GM19395 (cell line): Measurements from ENCODE around the gene NTPCR.
"Not testable (repeated sequence)": the region's sequence is repeated elsewhere in the genome, so short reads cannot be mapped to it uniquely, and the experiment has no call there.

Experiments
- ATAC-seq: cut with Tn5 transposase; IDR thresholded peaks from one replicate; pipeline ENCODE4 v1.9.1; 2021; ENCODE audit warnings: mild to moderate bottlenecking, moderate library complexity; ENCODE audit not compliant: unreplicated experiment

NTPCR gene

DNA sequence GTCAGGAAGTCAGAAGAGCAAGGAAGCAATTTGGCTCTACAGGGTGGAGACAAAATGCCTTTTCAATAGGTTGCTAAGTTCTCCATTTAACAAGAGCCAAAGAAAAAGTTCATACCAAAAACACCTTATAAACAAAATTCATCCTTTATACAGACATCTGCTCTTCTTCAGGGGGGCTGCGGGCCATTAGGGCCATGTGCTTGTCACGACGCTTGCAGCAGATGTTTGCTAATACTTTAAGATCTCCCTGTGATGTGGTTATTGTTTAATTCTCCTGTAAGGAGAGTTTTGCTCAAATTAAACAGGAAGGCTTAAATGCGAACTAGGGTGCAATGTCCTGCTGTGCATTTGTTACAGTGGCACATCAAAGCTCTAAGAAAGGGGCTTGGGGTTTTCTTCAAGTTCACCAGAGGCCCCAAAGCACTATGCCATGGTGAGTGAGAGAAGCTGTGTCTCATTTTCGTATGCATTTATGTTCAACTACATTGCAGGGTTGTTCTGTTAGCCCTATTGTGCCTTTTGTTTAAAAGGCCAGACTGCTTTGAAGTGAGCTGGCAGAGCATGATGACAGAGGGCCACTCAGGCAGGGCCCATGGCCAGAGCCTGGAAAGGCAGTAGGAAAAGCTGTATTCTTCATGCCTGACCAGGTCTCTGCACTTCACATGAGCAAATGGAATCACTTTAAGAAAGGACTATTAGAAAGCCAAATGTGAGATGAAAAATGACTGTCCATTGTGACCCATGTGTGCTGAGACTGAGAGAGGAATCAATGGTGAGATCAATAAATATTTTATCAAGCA lies 24.8 kb upstream of the NTPCR start:
- no peak for ATAC-seq

DNA sequence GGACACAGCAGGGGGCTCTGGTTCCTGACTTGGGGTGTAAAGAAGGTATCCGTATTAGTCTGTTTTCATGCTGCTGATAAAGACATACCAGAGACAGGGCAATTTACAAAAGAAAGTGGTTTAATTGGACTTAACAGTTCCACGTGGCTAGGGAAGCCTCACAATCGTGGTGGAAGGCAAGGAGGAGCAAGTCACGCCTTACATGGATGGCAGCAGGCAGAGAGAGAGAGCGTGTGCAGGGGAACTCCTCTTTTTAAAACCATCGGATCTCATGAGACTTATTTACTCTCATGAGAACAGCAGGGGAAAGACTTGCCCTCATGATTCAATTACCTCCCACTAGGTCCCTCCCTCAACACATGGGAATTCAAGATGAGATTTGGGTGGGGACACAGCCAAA lies 23.2 kb upstream of the NTPCR start:
- ATAC-seq = not testable (repeated sequence)

DNA sequence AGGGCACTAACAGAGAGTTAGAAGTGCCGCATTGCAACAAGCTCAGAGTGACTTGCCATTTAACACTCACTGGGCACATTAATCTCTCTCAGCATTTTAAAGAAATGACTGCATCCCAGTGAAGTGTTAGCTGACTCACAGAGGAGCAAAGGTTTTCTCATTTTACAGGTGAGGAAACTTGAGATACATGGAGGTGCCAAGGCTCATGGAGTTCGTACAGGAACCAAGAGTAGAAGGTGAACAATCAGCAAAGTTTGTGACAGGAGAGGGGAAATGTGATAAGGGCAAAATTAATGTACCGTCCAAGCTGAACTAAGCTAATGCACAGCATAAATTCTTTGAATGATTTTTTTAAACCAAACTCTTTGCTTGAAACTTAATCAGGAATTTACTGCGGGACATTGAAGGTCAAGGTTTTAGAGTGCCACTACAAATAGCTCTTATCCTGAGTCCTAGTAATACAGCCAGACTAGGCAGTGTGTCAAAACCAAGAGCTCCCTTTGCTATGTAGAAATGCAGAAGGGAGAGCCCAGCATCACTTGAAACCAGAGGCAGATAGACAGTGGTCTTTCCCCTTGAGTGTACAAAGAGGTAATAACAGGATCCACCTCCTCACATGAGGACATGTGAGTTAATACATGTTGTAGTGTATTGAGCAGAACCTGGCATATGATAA lies 22.4 kb upstream of the NTPCR start:
- ATAC-seq = no peak

DNA sequence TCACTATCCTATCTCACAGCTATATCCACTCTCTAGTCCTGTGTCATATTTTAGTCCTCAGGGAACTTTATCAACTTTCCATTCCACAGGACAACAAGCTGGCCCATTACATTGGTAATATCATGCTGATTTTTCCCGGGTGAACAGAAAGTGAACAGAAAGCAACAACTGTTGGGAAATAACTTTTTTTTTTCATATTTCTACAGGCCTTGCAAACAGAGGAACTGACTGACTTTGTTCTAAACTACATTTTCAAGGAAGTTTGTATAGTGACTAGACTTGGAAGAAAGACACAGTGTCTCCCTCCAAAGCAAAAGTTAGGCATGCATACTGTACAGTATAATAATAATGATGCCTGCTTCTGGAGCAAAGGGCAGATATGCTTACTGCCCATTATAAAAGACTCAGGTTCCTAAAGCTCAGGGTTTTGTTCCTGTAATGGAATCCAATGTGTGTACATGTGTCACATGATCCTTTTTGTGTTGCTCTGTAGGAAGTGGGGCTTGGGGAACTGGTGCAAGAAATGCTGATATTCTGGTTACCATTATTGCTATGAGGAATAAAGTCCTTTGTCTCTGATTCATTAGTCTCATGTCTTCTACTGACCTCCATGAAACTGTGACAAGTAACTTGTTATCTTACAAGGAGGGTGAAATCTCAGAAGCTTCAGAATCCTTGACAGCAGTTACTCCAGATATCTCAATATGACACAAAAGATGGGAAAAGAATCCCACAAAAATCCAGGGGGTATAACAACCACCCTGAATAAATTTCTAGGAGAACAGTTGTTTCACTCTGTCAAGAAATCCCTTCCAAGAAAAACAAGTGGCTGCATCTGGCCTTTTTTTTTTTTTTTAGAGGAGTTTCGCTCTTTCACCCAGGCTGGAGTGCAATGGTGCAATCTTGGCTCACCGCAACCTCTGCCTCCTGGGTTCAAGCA lies 17.7 kb upstream of the NTPCR start:
- ATAC-seq = no peak

DNA sequence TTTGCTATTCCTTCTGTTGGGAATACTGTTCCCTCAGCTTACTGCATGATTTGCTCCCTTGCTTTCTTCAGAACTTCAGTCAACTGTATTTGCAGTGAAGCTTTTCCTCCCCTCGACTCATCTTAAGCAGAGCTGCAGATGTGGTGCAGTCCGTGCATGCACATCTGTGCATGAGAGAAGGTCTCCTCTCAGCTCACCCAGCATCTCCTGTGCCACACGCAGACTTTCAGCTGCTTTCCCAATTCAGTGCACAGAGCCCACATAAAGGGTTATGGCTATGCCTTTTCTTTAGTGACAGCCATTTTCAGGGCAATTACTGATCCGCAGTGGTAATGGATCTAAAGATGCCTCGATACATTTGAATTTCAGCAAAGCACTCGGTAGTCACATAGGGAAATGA lies 13.5 kb upstream of the NTPCR start:
- ATAC-seq = no peak

DNA sequence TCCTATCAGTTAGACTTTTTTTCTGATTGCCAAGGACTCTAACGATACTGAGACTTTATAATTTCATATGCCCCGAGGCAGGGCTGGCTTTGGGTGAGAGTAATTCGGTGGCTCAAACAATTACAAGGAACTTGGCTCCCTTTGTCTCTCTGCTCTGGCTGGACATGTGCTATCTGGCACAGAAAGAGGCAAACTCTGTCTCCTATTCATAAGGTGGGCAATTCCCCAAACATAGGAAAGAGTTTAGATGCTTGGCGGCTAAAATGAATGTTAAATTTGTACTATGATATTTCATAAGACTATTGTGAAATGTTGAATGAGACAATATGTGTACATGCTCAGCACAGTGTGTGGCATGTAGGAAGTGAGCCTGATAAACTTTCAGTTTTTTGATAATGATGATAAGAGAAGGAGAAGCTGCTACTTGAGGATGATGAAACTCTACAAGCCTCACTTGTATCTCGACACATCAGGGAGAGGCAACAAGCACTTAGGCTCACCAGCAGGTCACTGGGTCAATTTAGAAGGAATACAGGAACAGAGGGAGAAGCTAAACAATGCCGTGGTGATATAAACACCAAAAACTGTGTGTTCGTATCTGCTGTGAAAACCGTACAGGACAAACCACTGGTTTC lies 12.6 kb upstream of the NTPCR start:
- ATAC-seq = no peak

DNA sequence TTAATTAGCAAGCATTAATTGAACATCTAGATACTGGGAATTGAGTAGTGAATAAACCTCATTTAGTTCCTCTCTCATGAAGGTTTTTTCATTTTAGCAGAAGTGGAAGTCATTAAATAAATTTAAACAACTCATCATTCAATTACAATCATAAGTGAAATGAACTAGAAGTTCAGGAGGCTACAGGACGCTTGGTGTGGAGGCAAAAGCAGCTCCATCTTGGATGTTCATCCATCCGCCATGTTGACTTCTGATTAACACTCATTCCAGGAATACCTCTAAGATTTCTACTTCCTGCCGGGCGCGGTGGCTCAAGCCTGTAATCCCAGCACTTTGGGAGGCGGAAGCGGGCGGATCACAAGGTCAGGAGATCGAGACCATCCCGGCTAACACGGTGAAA lies 11.5 kb upstream of the NTPCR start:
- no peak for ATAC-seq

DNA sequence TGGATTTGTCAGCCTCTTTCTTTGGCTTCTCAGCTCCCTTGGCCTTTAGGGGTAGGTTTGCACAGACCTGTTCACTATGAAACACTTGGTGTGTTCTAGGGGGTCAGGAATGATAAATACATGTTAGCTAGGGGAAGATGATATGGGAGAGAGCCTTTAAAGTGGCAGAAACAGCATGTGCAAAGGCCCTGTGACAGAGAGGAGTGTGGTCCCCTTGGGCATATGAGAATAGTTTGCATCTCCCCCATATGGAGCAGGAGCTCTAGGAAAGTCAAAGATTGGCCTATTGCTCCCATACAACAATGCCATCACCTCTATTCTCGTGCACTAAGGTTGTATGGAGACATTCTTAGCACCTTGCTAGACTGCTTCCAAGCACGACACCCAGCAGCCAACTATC lies 10.7 kb upstream of the NTPCR start:
- ATAC-seq = no peak

DNA sequence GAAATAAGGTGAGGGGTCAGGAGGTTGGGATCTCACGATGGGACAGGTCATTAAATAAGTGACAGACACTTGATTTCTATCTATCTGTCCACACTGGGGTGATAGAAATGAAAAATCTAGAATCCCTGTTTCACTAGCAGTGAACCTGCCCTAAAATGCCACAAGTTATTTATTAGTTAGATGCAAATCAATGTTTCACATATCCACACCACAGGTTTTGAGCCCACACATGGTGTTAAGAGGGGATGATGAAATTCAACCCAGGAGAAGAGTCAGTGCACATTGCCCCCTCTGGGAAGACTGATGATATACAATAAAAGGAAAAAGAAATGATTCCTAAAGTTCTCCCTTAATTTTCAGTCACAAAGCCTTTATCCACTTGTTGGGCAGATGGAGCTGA lies 10.1 kb upstream of the NTPCR start:
- peak; percentile 70 for ATAC-seq

DNA sequence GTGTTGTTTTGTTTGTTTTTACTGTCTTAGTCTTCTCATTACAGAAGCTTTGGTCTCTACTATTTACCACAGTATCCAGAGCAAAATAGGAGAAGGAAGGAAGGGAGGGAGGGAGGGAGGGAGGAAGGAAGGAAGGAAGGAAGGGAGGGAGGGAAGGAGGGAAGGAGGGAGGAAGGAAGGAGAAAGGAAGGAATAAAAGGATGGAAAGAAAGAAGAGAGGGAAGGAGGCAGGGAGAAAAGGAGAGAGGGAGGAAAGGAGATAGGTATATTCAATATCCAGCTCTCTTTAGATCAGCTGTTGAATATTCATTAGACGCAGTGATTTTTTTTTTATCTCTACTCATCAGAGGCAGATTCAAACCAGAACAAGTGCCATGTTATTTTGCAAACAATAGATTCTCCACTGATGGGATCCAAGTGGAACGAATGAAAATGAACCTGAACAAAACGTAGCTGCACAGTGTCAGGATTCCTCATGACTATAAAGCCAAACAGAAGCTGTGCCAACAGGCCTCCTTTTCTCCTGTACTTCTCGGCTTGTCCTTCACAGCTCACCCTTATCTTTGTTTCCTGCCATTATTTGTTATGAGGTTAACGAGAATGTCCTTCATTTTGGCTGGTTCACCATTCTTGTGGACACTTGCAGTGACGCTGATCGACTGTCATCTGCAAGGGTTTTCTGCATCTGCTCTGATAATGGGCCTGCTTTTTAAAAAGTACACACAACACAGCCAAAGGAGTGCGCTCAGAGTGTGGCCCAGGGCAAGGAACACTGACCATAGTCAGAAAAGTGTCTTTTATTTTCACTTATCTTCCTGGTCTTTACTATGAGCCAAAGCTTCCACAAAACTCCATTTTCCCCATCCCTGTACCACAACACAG lies 7.8 kb upstream of the NTPCR start:
- ATAC-seq = no peak

DNA sequence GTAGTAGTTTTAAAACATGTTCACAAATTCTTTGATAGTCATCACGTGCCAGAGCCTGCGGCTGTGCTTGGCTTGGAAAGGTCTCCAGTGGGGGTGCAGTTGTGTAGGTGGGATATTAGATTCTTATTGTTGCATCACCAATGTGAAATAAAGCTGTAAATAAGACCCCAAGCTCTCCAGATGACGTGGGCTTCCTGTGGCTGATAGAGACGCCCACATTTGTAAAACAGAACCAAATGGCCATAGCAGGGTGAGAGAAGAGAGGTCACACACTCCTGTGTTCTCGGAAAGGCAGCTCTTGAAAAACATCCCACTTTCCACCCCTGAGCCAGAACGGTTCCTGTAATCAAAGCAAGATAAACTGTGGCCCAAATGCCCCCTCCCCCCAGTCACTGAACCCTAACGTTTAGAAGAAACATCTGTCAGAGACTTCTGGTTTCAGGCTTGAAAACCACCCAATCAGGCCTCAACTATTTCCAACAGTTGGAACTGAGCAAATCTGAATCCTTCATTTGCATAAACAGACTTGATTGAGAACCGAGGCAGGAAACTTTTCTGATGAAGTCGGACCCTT lies 6.6 kb upstream of the NTPCR start:
- ATAC-seq = peak; percentile 69

DNA sequence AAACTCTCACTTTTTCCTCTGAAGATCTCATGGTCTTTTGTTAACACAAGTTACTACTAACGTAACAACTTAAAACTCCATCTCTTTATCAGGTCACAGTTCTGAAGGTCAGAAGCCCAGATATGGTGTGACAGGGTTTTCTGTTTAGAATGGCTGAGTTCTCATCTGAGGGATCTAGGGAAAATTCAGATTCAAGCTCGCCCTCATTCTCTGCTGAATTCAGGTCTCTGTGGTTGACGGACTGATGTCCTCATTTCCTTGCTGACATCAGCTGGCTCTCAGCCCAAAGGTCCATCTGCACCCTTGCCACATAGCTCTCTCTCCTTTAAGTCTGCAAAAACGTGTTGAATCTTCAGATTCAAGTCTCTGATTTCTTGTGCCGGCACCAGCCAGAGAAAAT lies 6.1 kb upstream of the NTPCR start:
- ATAC-seq = no peak

DNA sequence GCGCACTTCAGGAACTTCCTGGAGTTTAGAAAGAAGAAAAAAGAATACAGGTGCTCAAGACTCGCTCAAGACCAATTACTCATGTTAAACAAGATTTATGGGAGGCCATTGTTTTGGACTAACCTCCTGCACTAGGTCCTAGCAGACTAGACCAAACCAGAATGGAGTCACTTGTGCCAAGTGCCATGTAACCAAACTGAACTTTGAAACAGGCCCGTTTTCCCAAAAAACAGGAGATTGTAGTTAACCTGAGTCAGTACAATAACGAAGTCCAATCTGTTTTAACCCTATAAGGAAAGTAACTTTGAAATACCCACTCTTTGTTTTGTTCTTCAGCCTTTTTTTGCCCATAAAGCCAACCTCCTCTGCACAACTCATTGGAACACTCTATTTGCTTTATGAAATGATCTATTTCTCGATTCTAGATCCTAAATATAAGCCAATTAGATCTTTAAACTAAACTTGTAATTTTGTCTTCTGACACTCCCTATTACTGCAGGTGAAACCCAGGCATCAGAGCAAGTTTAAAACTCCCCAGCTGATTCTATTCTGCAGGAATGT lies 695 bp upstream of the NTPCR start:
- no peak for ATAC-seq

DNA sequence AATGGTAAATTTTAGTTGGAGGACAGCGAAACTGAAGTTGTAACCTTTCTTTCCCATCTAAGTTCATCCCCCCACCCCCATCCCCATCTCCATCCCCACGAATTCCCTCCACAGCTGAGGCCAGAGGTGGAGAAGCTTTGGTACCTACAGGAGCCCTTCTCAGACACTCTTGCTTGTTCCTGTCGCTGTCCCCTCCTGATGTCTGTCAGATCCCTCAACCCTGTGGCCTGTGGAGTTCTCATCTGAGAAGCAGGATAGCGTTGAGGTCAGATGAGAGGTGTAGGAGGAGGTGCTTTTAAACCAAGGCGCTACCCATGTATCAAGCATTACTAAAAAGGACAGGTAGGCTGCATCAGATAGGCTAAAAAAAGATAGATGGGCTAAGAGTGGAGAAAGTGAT lies 769 bp downstream of the NTPCR start:
- peak; percentile 28 for ATAC-seq

DNA sequence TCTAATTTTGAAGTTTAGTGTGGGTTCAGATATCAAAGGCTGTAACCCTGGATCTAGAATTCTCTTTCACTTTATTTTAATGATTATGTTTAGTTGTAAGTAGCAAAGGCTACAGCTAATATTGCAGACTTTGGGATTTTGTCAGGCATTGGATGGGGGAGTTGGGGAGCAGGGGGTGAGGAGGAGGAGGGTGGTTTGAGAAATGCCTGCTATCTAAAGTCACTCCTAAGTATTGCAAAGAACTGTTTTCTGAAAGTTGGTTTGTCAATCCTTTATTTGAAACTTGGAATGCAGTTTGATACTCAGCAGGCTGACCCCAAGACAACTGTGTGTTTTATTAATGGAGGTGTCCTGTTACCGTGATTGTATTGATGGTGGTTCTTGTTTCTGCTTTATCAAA lies 1.2 kb downstream of the NTPCR start:
- ATAC-seq = no peak

DNA sequence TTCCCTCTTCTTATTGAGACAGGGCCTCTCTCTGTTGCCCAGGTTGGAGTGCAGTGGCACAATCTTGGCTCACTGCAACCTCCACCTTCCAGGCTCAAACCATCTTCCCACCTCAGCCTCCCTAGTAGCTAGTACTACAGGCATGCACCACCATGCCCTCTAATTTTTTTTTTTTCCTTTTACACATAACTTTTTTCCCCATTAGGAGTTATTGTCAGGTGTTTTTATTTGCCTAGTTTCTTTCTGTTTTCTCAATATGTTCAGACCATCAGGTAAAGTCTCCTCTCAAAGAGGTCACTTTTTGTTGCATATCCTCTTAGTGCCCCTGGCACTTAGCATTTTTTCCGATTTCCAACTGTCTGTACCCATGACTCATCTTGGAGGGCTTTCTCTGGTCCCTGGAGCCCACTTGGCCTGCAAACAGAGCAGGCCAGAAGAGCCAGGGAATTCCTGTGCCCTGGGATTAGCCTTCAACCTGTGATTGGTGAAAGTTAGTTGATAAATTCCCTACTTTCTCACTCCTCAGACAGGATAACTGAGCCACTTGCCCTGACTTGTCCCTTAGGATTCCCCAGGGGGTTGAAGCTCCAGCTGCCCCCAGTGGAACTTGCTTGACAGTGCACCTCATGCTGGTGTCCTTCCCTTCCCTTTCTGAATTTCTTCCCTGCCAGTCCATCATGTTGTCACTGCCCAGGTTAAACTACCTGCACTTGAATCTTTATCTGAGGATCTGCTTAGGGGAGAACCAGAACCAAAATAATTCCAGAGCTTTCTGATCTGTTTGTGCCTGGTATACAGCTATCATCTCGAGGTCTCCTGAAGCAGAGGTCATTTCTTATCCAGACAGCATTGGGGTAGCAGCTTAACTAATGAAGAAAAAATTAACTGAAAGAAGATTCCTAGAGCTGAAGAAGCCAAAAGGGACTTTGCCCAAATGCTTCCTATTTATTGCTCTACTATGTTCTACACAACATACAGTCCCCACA lies 2.4 kb downstream of the NTPCR start:
- ATAC-seq = peak; percentile 54

DNA sequence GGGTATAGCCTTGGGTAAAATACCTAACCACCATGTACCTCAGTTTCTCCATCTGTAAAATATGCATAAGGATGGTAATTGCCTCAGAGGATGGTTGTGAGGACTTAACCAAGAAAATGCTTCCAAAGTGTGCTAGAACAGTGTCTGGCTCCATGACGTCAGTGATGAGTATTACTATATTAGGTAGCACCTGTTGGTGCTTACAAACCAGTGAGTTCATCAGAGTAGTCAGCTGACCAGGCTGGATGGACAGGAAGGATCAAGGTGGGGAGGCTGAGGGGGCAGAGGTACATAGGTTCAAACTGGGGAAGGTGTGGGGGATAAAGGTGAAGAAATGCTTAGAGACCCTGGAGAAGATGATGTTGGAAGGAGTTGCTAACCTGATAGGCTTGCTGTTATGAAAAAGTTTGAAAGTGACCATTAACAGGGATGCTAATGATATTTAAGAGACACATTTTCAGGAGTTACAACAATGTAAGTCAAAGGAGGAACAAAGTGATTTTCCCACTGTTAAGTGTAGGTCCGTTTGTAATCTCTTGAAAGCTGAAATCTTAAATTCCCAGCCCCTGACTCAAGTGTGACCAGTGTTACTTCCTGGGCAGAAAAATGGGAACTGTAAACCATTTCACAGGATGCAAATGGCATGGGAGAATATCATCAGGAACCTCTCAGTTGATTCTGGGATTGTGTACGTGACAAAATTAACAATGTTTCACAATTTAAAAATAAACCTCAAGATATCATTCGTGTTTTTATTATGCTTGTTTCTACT lies 4.4 kb downstream of the NTPCR start:
- no peak for ATAC-seq
